ENCODE results near the gene RANBP9. TPM values are rescaled to one million over a fixed set of nuclear protein-coding genes. Genes with fewer than 3 reads are reported as not detected.

Gene RANBP9
- total and polyA plus RNA-seq, 2 experiments from 2014 or later, result 24.2 to 36.1 TPM

DNA sequence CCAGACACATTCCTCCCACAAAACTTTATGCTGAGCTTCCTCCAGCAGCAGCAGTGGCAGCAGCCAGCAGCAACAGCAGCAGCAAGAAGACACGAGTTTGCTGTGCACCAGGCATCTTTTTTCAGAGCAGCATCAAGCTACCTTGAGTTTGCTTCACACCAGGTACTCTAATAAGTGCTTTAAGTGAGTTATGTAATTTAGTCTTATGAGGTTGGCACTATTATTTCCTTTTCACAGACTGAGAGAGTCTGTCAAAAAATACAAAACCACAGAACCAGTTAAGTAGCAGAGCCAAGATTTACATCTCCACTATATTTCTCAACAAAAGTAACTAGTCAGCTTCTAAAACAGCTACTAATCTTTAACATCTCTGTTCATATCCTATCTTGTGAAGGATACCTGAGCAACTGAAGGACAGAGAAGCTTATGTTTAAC lies 23.7 kb downstream of the RANBP9 start:
- Histone ChIP-seq H3K36me3 (replicated peaks; ENCODE audit: insufficient read depth, low read depth) (no peaks in the 10 kb centered on the region), H3K27me3 (no peaks in the 10 kb centered on the region), H2AFZ (no peak overlapping the region), H3K79me2 (peaks cover 98% of the 10 kb centered on the region), H3K4me3 (no peak overlapping the region), H3K27ac (no peak overlapping the region), H4K20me1 (ENCODE audit: insufficient read depth, poor library complexity, severe bottlenecking) (peaks cover 42% of the 10 kb centered on the region), H3K4me2 (no peak overlapping the region), H3K9me2 (replicated peaks; ENCODE audit: insufficient read depth) (no peaks in the 10 kb centered on the region), H3K4me1 (ENCODE audit: insufficient read depth) (no peaks in the 10 kb centered on the region), H3K9me3 (ENCODE audit: low read depth) (no peaks in the 10 kb centered on the region)
- no peak for DNase-seq (ENCODE audit: low spot score)
- 33% methylated on average over 1 of the region's 1 CpG for WGBS (ENCODE audit: low lambda C conversion rate, missing lambda C conversion rate)
- TF ChIP-seq CTCF (IDR thresholded peaks at IDR 0.05; ENCODE audit: poor library complexity) (no peak), EZH2phosphoT487 (IDR thresholded peaks at IDR 0.05; ENCODE audit: low read depth, severe bottlenecking, unreplicated experiment) (no peak), EZH2 (IDR thresholded peaks at IDR 0.05; ENCODE audit: borderline replicate concordance) (no peak)

DNA sequence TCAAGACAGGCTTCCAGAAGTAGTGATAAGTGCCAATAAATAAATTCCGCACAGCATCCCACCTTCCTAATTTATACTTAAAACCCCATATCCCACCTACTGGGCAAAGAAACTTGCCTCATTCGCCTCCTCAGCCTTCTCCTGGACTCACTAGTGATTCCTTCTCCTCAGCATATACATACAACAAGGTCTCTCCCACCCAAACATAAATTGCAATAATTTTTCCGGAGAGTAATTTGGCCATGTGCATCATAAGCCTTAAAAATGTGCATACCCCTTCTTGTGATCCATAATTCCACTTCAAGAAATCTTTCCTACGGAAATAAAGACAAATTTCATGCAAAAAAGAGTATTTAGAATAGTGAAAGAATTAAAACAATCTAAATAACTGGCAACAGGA lies 26.8 kb downstream of the RANBP9 start:
- H4K20me1 ChIP-seq (ENCODE audit: insufficient read depth, poor library complexity, severe bottlenecking), result peaks cover 47% of the 10 kb centered on the region
- H3K4me2 ChIP-seq, result no peak overlapping the region
- H3K4me3 ChIP-seq, result no peak overlapping the region
- H3K9me2 ChIP-seq (replicated peaks; ENCODE audit: insufficient read depth), result no peaks in the 10 kb centered on the region
- WGBS (ENCODE audit: low lambda C conversion rate, missing lambda C conversion rate), result over 99% methylated on average over 4 of the region's 4 CpGs
- no peak for TF ChIP-seq EZH2phosphoT487 (IDR thresholded peaks at IDR 0.05; ENCODE audit: low read depth, severe bottlenecking, unreplicated experiment)
- no peak for TF ChIP-seq CTCF (IDR thresholded peaks at IDR 0.05; ENCODE audit: poor library complexity)
- no peak for TF ChIP-seq EZH2 (IDR thresholded peaks at IDR 0.05; ENCODE audit: borderline replicate concordance)
- H3K36me3 ChIP-seq (replicated peaks; ENCODE audit: insufficient read depth, low read depth), result no peaks in the 10 kb centered on the region
- no peak overlapping the region for H2AFZ ChIP-seq
- no peak overlapping the region for H3K27ac ChIP-seq
- no peak for DNase-seq (ENCODE audit: low spot score)
- peaks cover 99% of the 10 kb centered on the region for H3K79me2 ChIP-seq
- no peaks in the 10 kb centered on the region for H3K27me3 ChIP-seq
- H3K9me3 ChIP-seq (ENCODE audit: low read depth), result no peaks in the 10 kb centered on the region
- no peaks in the 10 kb centered on the region for H3K4me1 ChIP-seq (ENCODE audit: insufficient read depth)

GRCh38 chr6:13683038-13683437 lies 28.6 kb downstream of the RANBP9 start:
- Histone ChIP-seq H3K27me3 (no peaks in the 10 kb centered on the region), H3K79me2 (peaks cover 99% of the 10 kb centered on the region), H3K9me2 (replicated peaks; ENCODE audit: insufficient read depth) (no peaks in the 10 kb centered on the region), H3K9me3 (ENCODE audit: low read depth) (no peaks in the 10 kb centered on the region), H3K36me3 (replicated peaks; ENCODE audit: insufficient read depth, low read depth) (no peaks in the 10 kb centered on the region), H4K20me1 (ENCODE audit: insufficient read depth, poor library complexity, severe bottlenecking) (peaks cover 46% of the 10 kb centered on the region), H3K4me2 (no peak overlapping the region), H3K4me3 (no peak overlapping the region), H3K4me1 (ENCODE audit: insufficient read depth) (peaks cover 10% of the 10 kb centered on the region), H3K27ac (no peak overlapping the region), H2AFZ (no peak overlapping the region)
- no peak for DNase-seq (ENCODE audit: low spot score)
- TF ChIP-seq EZH2 (IDR thresholded peaks at IDR 0.05; ENCODE audit: borderline replicate concordance) (no peak), CTCF (IDR thresholded peaks at IDR 0.05; ENCODE audit: poor library complexity) (no peak), EZH2phosphoT487 (IDR thresholded peaks at IDR 0.05; ENCODE audit: low read depth, severe bottlenecking, unreplicated experiment) (no peak)

DNA sequence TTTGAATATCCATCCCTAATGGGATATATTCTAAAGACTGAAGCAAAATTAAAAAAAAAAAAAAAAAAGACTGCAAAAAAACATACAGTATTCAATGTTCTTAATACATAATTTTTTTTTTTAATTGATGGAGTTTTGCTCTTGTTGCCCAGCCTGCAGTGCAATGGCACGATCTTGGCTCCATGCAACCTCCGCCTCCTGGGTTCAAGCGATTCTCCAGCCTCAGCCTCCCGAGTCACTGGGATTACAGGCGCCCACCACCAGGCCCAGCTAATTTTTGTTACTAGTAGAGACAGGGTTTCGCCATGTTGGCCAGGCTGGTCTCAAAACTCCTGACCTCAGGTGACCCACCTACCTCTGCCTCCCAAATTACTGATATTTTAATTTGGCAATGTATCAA lies 29.3 kb downstream of the RANBP9 start:
- no peak for TF ChIP-seq EZH2 (IDR thresholded peaks at IDR 0.05; ENCODE audit: borderline replicate concordance)
- TF ChIP-seq EZH2phosphoT487 (IDR thresholded peaks at IDR 0.05; ENCODE audit: low read depth, severe bottlenecking, unreplicated experiment), result no peak
- TF ChIP-seq CTCF (IDR thresholded peaks at IDR 0.05; ENCODE audit: poor library complexity), result no peak
- DNase-seq (ENCODE audit: low spot score), result no peak
- Histone ChIP-seq H3K36me3 (replicated peaks; ENCODE audit: insufficient read depth, low read depth) (no peaks in the 10 kb centered on the region), H3K4me2 (no peak overlapping the region), H3K4me1 (ENCODE audit: insufficient read depth) (peaks cover 15% of the 10 kb centered on the region), H3K27ac (no peak overlapping the region), H3K9me2 (replicated peaks; ENCODE audit: insufficient read depth) (no peaks in the 10 kb centered on the region), H3K9me3 (ENCODE audit: low read depth) (no peaks in the 10 kb centered on the region), H3K79me2 (peaks cover 99% of the 10 kb centered on the region), H4K20me1 (ENCODE audit: insufficient read depth, poor library complexity, severe bottlenecking) (peaks cover 40% of the 10 kb centered on the region), H3K4me3 (no peak overlapping the region), H3K27me3 (no peaks in the 10 kb centered on the region), H2AFZ (no peak overlapping the region)
- WGBS (ENCODE audit: low lambda C conversion rate, missing lambda C conversion rate), result over 99% methylated on average over 6 of the region's 6 CpGs

All from hepatocyte (in vitro differentiated cells).